Right ventricle myocardium inferior (tissue), 1 donor: ENCODE data around the gene ARHGAP24. TPM values are rescaled to one million over a fixed set of nuclear protein-coding genes. Genes with fewer than 3 reads are reported as not detected.
A peak's percentile ranks its signal among the peaks of the same experiment; 100 is the strongest.

Source experiments
- ATAC-seq: fragments of 200-7000 bp; cut with Tn5 transposase; one replicate; pipeline ENCODE4 v1.9.1; 2020; ENCODE audit warnings: mild to moderate bottlenecking, moderate library complexity
- DNase-seq: peaks from one replicate; pipeline ENCODE4 v3.0.0; 2021; ENCODE audit errors: missing footprints
- intact Hi-C: fragments of 100-400 bp; cut with DNase I; formaldehyde crosslinking; loops from one replicate; pipeline ENCODE4 v1.11.0; 2022
- total RNA-seq: library from RNA; stranded (reverse); fragmentation: NEBNext Ultra II Directional; extraction: Animal tissue kit (Norgen Biotek cat#: 25700); gene quantifications from one replicate; pipeline ENCODE4 v1.2.1, GENCODE V29; 2021
- donor health status: DM: no; HTN: yes; CAD: no; lungs with severe emphysema.

ARHGAP24 gene
- total RNA-seq, 1 donor from 2014 or later = 10.6 TPM

GRCh38 chr4:85965529-85965928, 490.6 kb downstream of the ARHGAP24 start:
- no peak for ATAC-seq

GRCh38 chr4:85966373-85966772, 491.4 kb downstream of the ARHGAP24 start:
- intact Hi-C loops = loop anchor here (2.0 to 5.0 kb wide), 4 partner anchors 170 to 884 kb away; no protein-coding TSS in a partner anchor
- ATAC-seq = no peak
- DNase-seq = no peak

More at GRCh38 chr4:85965529-85965928, 490.6 kb downstream of the ARHGAP24 start:
- intact Hi-C loops = loop anchor here (5.0 kb wide), 3 partner anchors 208 to 883 kb away; no protein-coding TSS in a partner anchor
- no peak for DNase-seq

GRCh38 chr4:85967872-85968271, 492.9 kb downstream of the ARHGAP24 start:
- DNase-seq (no peak), ATAC-seq (no peak)
- intact Hi-C loops = loop anchor here (2.0 to 5.0 kb wide), 4 partner anchors 171 to 886 kb away; no protein-coding TSS in a partner anchor

GRCh38 chr4:85968945-85969819, 494.2 kb downstream of the ARHGAP24 start:
- intact Hi-C loops = loop anchor here (5.0 kb wide), 3 partner anchors 212 to 887 kb away; no protein-coding TSS in a partner anchor
- ATAC-seq = no peak
- DNase-seq = no peak

- DNase-seq = no peak
- intact Hi-C loops = loop anchor here (5.0 kb wide), 1 partner anchor 72 kb away; no protein-coding TSS in a partner anchor
- no peak for ATAC-seq
Observed at GRCh38 chr4:85970535-85970934, 495.6 kb downstream of the ARHGAP24 start.

GRCh38 chr4:85979276-85979675, 504.3 kb downstream of the ARHGAP24 start:
- intact Hi-C loops = no loop called here
- ATAC-seq (no peak), DNase-seq (no peak)

GRCh38 chr4:85986266-85986665, 511.3 kb downstream of the ARHGAP24 start:
- ATAC-seq (no peak), DNase-seq (no peak)
- intact Hi-C loops = no loop called here

GRCh38 chr4:85993641-85994040, 518.7 kb downstream of the ARHGAP24 start:
- DNase-seq (no peak), ATAC-seq (no peak)
- intact Hi-C loops = no loop called here

- no peak for ATAC-seq
- no peak for DNase-seq
- intact Hi-C loops = no loop called here
Observed at GRCh38 chr4:85994576-85994975, 519.6 kb downstream of the ARHGAP24 start.

- no peak for DNase-seq
- intact Hi-C loops = no loop called here
- ATAC-seq = no peak
Observed at GRCh38 chr4:85995361-85995760, 520.4 kb downstream of the ARHGAP24 start.

GRCh38 chr4:86001591-86001990, 526.6 kb downstream of the ARHGAP24 start:
- intact Hi-C loops = no loop called here
- DNase-seq = no peak
- no peak for ATAC-seq

GRCh38 chr4:86004030-86004429, 529.1 kb downstream of the ARHGAP24 start:
- DNase-seq (no peak), ATAC-seq (no peak)
- intact Hi-C loops = no loop called here

- DNase-seq = no peak
- intact Hi-C loops = no loop called here
- no peak for ATAC-seq
Observed at GRCh38 chr4:86006057-86006456, 531.1 kb downstream of the ARHGAP24 start.

GRCh38 chr4:86007042-86007441, 532.1 kb downstream of the ARHGAP24 start:
- intact Hi-C loops = no loop called here
- no peak for ATAC-seq
- DNase-seq = no peak

GRCh38 chr4:86011117-86011516, 536.2 kb downstream of the ARHGAP24 start:
- ATAC-seq = peak; percentile 50
- intact Hi-C loops = no loop called here
- no peak for DNase-seq

GRCh38 chr4:86013621-86014020, 538.7 kb downstream of the ARHGAP24 start:
- ATAC-seq (no peak), DNase-seq (no peak)
- intact Hi-C loops = no loop called here

- DNase-seq = no peak
- intact Hi-C loops = no loop called here
- no peak for ATAC-seq
Observed at GRCh38 chr4:86014599-86014998, 539.6 kb downstream of the ARHGAP24 start.

- ATAC-seq = no peak
- intact Hi-C loops = no loop called here
Observed at GRCh38 chr4:86015412-86016350, 540.7 kb downstream of the ARHGAP24 start.

GRCh38 chr4:86019362-86019761, 544.4 kb downstream of the ARHGAP24 start:
- DNase-seq = no peak
- intact Hi-C loops = no loop called here
- ATAC-seq = no peak

More at GRCh38 chr4:86015412-86016350, 540.7 kb downstream of the ARHGAP24 start:
- no peak for DNase-seq
